GM23338 (cell line): ENCODE measurements around the gene PRSS2. TPM values are rescaled to one million over a fixed set of nuclear protein-coding genes. Genes with fewer than 3 reads are reported as not detected.

ENCODE experiments used
- ATAC-seq: fragments of 200-7000 bp; cut with Tn5 transposase; 3 replicates; pipeline ENCODE4 v1.9.1; 2020
- DNase-seq: peaks from one replicate; pipeline ENCODE4 v3.0.0-alpha.2; 2015; ENCODE audit warnings: low spot score
- H2AFZ ChIP-seq: fragments of 200-600 bp; sonication (generic); 2 replicates; pipeline ENCODE4 v1.8.0; 2016; ENCODE audit warnings: antibody characterized with exemption, mild to moderate bottlenecking, moderate library complexity
- H3F3A ChIP-seq: fragments of 200-600 bp; sonication (generic); replicated peaks from 2 replicates; pipeline ENCODE4 v1.8.0; 2017; ENCODE audit warnings: antibody characterized with exemption, mixed run types, low read depth
- H3K27ac ChIP-seq: fragments of 200-600 bp; sonication (generic); 2 replicates; pipeline ENCODE4 v1.6.1; 2016; ENCODE audit warnings: low read depth
- H3K27me3 ChIP-seq: fragments of 200-600 bp; sonication (generic); 2 replicates; pipeline ENCODE4 v1.8.0; 2016; ENCODE audit warnings: mild to moderate bottlenecking, mixed run types, moderate library complexity; ENCODE audit not compliant: insufficient read depth
- H3K36me3 ChIP-seq: fragments of 200-600 bp; sonication (generic); 2 replicates; pipeline ENCODE4 v1.8.0; 2016; ENCODE audit warnings: mild to moderate bottlenecking; ENCODE audit not compliant: insufficient read depth
- H3K4me1 ChIP-seq: fragments of 200-600 bp; sonication (generic); 2 replicates; pipeline ENCODE4 v1.8.0; 2016; ENCODE audit warnings: mild to moderate bottlenecking, moderate library complexity; ENCODE audit not compliant: insufficient read depth
- H3K4me2 ChIP-seq: fragments of 200-600 bp; sonication (generic); 2 replicates; pipeline ENCODE4 v1.7.1; 2017; ENCODE audit warnings: mixed run types
- H3K4me3 ChIP-seq: fragments of 200-600 bp; sonication (generic); 2 replicates; pipeline ENCODE4 v1.6.1; 2016; ENCODE audit warnings: mixed run types
- H3K79me2 ChIP-seq: fragments of 200-600 bp; sonication (generic); replicated peaks from 2 replicates; pipeline ENCODE4 v1.8.0; 2017; ENCODE audit warnings: mild to moderate bottlenecking; ENCODE audit not compliant: insufficient read depth
- H3K9me2 ChIP-seq: fragments of 200-600 bp; sonication (generic); 2 replicates; pipeline ENCODE4 v1.8.0; 2017; ENCODE audit not compliant: insufficient read depth
- H4K20me1 ChIP-seq: fragments of 200-600 bp; sonication (generic); replicated peaks from 2 replicates; pipeline ENCODE4 v1.8.0; 2017; ENCODE audit warnings: mild to moderate bottlenecking; ENCODE audit not compliant: insufficient read depth
- H3K27ac Mint-ChIP-seq: 2 replicates; pipeline ENCODE4 v1.8.0; 2020; ENCODE audit warnings: inconsistent platforms, mild to moderate bottlenecking, moderate library complexity, mixed read lengths
- H3K27me3 Mint-ChIP-seq: 3 replicates; pipeline ENCODE4 v1.8.0; 2022; ENCODE audit warnings: low read depth, mild to moderate bottlenecking, moderate library complexity, mixed read lengths, inconsistent platforms; ENCODE audit not compliant: insufficient read depth, poor library complexity
- H3K36me3 Mint-ChIP-seq: 3 replicates; pipeline ENCODE4 v1.8.0; 2021; ENCODE audit warnings: low read depth, mild to moderate bottlenecking, inconsistent platforms, moderate library complexity, mixed read lengths
- H3K4me1 Mint-ChIP-seq: 3 replicates; pipeline ENCODE4 v1.8.0; 2020; ENCODE audit warnings: mild to moderate bottlenecking, inconsistent platforms, mixed read lengths
- H3K4me3 Mint-ChIP-seq: 3 replicates; pipeline ENCODE4 v1.8.0; 2021; ENCODE audit warnings: moderate library complexity, mild to moderate bottlenecking, inconsistent platforms, mixed read lengths
- H3K9me3 Mint-ChIP-seq: 3 replicates; pipeline ENCODE4 v1.8.0; 2020; ENCODE audit warnings: moderate library complexity, mild to moderate bottlenecking, inconsistent platforms, mixed read lengths
- CREB1 ChIP-seq: fragments of 250-450 bp; sonication (Bioruptor Pico); IDR thresholded peaks from 2 replicates; pipeline ENCODE4 v1.5.0; 2020; ENCODE audit warnings: low read depth, mild to moderate bottlenecking, moderate library complexity
- CTCF ChIP-seq, 2 experiments: fragments of 200-600 bp in 1 of 2; sonication (generic) in 1 of 2; conservative IDR thresholded peaks; 2 replicates each; pipeline versions ENCODE4 v1.5.1 to v1.6.1; 2016 to 2017; ENCODE audit warnings: antibody characterized with exemption in 2 of 2, low read depth in 2 of 2, mild to moderate bottlenecking in 2 of 2, moderate library complexity in 1 of 2
- EZH2phosphoT487 ChIP-seq: fragments of 200-600 bp; sonication (generic); IDR thresholded peaks from one replicate; pipeline ENCODE4 v1.8.1; 2018; ENCODE audit warnings: antibody characterized with exemption; ENCODE audit not compliant: unreplicated experiment
- NANOG ChIP-seq: IDR thresholded peaks from 2 replicates; pipeline ENCODE4 v1.6.1; 2016; ENCODE audit warnings: antibody characterized with exemption, borderline replicate concordance
- POLR2AphosphoS5 ChIP-seq: IDR thresholded peaks from 2 replicates; pipeline ENCODE4 v1.6.1; 2016; ENCODE audit warnings: antibody characterized with exemption, low read depth
- STAT1 ChIP-seq: IDR thresholded peaks from one replicate; pipeline ENCODE4 v1.6.1; 2016; ENCODE audit warnings: antibody characterized with exemption; ENCODE audit not compliant: unreplicated experiment
- ZNF114 ChIP-seq: fragments of 250-450 bp; sonication (Bioruptor Pico); IDR thresholded peaks from 2 replicates; pipeline ENCODE4 v1.5.0; 2020; ENCODE audit warnings: mild to moderate bottlenecking, moderate library complexity
- polyA plus RNA-seq: library from polyadenylated mRNA; unstranded; fragments of >200 nt; fragmentation: Nextera tagmentation; extraction: Ambion mirVana; gene quantifications from 2 replicates; pipeline ENCODE4 v1.2.1, GENCODE V29; 2016
- total RNA-seq: library from RNA; depleted of rRNA; stranded (reverse); fragments of >200 nt; shearing (Covaris generic); gene quantifications from 2 replicates; pipeline ENCODE4 v1.2.3, GENCODE V29; 2014
- TF ChIP-seq, protein P1 (sequence below): IDR thresholded peaks from one replicate; pipeline ENCODE4 v1.6.1; 2018; ENCODE audit warnings: antibody characterized with exemption; ENCODE audit not compliant: unreplicated experiment
- TF ChIP-seq, protein P2 (sequence below): IDR thresholded peaks from 2 replicates; pipeline ENCODE4 v1.6.1; 2016; ENCODE audit warnings: antibody characterized with exemption

Gene PRSS2
- total and polyA plus RNA-seq, 2 experiments from 2014 or later, result not detected

DNA sequence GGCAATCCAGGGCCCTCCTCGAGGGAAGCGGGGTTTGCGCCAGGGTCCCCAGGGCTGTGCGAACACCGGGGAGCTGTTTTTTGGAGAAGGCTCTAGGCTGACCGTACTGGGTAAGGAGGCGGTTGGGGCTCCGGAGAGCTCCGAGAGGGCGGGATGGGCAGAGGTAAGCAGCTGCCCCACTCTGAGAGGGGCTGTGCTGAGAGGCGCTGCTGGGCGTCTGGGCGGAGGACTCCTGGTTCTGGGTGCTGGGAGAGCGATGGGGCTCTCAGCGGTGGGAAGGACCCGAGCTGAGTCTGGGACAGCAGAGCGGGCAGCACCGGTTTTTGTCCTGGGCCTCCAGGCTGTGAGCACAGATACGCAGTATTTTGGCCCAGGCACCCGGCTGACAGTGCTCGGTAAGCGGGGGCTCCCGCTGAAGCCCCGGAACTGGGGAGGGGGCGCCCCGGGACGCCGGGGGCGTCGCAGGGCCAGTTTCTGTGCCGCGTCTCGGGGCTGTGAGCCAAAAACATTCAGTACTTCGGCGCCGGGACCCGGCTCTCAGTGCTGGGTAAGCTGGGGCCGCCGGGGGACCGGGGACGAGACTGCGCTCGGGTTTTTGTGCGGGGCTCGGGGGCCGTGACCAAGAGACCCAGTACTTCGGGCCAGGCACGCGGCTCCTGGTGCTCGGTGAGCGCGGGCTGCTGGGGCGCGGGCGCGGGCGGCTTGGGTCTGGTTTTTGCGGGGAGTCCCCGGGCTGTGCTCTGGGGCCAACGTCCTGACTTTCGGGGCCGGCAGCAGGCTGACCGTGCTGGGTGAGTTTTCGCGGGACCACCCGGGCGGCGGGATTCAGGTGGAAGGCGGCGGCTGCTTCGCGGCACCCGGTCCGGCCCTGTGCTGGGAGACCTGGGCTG is 26.0 kb downstream of the PRSS2 start (continued):
- TF ChIP-seq, protein P1, sequence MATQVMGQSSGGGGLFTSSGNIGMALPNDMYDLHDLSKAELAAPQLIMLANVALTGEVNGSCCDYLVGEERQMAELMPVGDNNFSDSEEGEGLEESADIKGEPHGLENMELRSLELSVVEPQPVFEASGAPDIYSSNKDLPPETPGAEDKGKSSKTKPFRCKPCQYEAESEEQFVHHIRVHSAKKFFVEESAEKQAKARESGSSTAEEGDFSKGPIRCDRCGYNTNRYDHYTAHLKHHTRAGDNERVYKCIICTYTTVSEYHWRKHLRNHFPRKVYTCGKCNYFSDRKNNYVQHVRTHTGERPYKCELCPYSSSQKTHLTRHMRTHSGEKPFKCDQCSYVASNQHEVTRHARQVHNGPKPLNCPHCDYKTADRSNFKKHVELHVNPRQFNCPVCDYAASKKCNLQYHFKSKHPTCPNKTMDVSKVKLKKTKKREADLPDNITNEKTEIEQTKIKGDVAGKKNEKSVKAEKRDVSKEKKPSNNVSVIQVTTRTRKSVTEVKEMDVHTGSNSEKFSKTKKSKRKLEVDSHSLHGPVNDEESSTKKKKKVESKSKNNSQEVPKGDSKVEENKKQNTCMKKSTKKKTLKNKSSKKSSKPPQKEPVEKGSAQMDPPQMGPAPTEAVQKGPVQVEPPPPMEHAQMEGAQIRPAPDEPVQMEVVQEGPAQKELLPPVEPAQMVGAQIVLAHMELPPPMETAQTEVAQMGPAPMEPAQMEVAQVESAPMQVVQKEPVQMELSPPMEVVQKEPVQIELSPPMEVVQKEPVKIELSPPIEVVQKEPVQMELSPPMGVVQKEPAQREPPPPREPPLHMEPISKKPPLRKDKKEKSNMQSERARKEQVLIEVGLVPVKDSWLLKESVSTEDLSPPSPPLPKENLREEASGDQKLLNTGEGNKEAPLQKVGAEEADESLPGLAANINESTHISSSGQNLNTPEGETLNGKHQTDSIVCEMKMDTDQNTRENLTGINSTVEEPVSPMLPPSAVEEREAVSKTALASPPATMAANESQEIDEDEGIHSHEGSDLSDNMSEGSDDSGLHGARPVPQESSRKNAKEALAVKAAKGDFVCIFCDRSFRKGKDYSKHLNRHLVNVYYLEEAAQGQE, result no peak
- TF ChIP-seq NANOG (no peak), EZH2phosphoT487 (no peak), ZNF114 (CRISPR knock-in tag) (no peak), STAT1 (no peak)
- TF ChIP-seq, protein P2, sequence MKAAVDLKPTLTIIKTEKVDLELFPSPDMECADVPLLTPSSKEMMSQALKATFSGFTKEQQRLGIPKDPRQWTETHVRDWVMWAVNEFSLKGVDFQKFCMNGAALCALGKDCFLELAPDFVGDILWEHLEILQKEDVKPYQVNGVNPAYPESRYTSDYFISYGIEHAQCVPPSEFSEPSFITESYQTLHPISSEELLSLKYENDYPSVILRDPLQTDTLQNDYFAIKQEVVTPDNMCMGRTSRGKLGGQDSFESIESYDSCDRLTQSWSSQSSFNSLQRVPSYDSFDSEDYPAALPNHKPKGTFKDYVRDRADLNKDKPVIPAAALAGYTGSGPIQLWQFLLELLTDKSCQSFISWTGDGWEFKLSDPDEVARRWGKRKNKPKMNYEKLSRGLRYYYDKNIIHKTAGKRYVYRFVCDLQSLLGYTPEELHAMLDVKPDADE, result no peak

- Histone ChIP-seq H2AFZ (peak overlapping the region; percentile 90), H3K36me3 (no peaks in the 10 kb centered on the region), H4K20me1 (no peaks in the 10 kb centered on the region), H3F3A (no peaks in the 10 kb centered on the region), H3K27me3 (peaks cover 67% of the 10 kb centered on the region), H3K27ac (no peak overlapping the region), H3K79me2 (no peaks in the 10 kb centered on the region), H3K4me1 (peaks cover 49% of the 10 kb centered on the region), H3K4me3 (peak overlapping the region; percentile 87), H3K9me2 (peaks cover 9% of the 10 kb centered on the region; the same call in 1 of the 2 replicates), H3K4me2 (peak overlapping the region; percentile 94)
- H3K4me1 Mint-ChIP-seq, result peaks cover 56% of the 10 kb centered on the region
- peak; percentile 19 for ATAC-seq
- TF ChIP-seq CREB1 (CRISPR knock-in tag) (no peak), CTCF (conservative IDR thresholded peaks at IDR 0.05; ENCODE audit: low read depth in 2 of 2) (no peak), EZH2phosphoT487 (no peak), POLR2AphosphoS5 (no peak)
- H3K9me3 Mint-ChIP-seq, result peaks cover 6% of the 10 kb centered on the region; the same call in 1 of the 3 replicates
- peaks cover 35% of the 10 kb centered on the region for H3K27me3 Mint-ChIP-seq
- H3K27ac Mint-ChIP-seq, result 0 out of 2 replicates have a peak overlapping the region, but pooled peaks have one; percentile 19
- H3K36me3 Mint-ChIP-seq, result peaks cover 20% of the 10 kb centered on the region
- H3K4me3 Mint-ChIP-seq, result peak overlapping the region; percentile 86
- DNase-seq, result peak; percentile 47
These were observed 26.9 kb downstream of the PRSS2 start for GRCh38 chr7:142797391-142798377.
